Activated CD8-positive, alpha-beta memory T cell treated with anti-CD3 and anti-CD28 coated beads for 4 hours (primary cell): ENCODE data around the gene ZNF280B.
"Not testable (repeated sequence)": the region's sequence is repeated elsewhere in the genome, so short reads cannot be mapped to it uniquely, and the experiment has no call there.

Source experiments
- DNase-seq, 2 donors: peaks; one replicate each; pipeline ENCODE4 v3.0.0-alpha.2; 2020; ENCODE audit warnings: low read depth in 2 of 2

The ZNF280B gene

GRCh38 chr22:22507743-22508273 is 734 bp downstream of the ZNF280B start:
- no peak for DNase-seq

DNA sequence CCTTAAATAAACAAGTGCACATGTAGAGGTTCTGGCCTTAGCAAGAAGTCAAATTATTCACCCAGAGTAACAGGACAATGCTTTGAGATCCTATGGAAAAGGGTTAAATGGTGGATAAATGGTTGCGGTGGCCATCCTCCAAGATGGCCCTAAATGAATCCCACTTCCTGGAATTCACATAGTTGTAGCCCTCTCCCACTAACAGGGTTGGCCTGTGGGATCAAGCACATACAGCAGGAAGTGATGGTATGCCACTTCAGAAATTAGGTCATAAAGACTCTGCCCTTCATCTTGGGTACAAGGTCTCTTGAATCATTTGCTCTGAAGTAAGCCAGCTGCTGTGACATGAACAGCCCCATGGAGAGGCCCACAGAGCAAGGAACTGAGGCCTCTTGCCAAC is 1.8 kb downstream of the ZNF280B start:
- no peak for DNase-seq

DNA sequence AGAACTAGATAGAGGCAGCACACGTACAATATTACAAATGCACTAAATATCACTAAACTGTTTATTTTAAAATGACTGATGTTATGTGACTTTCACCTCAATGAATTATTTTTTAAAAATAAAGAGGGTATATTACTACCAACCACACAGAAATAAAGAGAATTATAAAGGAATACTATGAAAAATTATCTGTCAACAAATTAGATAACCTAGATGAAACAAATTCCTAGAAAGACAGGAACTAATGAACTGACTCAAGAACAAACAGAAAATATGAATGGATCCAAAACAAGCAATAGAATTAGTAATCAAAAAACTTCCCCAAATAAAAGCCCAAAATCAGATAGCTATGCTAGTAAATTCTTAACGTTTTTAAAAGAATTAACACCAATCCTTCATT is 10.3 kb downstream of the ZNF280B start:
- no peak for DNase-seq

GRCh38 chr22:22491589-22491988 is 17.0 kb downstream of the ZNF280B start:
- not testable (repeated sequence) for DNase-seq

- DNase-seq: no peak
These were observed 19.8 kb downstream of the ZNF280B start for GRCh38 chr22:22488736-22489135.

DNA sequence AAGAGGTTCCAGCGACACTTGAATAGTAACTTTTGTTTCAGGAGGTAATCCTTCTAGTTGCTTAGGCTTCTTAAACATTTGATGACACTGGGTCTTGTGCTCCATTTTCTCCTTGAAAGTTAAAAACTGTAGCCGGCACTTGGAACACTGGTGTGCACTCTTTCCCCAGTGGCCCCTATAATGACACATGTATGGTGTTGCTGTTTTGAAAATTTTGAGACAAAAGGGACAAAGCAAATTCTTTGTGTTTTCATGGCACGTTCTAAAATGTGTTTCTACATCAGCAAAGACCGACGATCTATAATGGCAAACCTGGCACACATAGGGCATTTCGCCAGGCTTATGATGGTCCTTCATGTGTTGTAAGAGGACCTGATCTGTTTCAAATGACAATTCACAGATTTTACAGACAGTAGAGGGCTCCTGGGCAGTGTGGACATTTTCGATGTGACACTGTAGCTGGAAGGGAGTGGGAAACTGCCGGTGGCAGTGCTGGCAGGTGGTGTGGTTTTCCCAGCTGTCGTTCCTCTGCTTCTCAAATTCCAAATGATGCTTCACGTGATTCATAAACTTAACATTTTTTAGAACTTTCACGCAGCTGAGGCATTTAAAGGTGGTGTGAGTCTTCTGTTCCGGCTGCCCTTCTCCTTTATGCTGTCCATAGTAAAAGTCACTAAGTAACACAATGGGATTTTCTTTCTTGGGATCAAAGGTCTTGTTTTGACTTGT is 20.5 kb downstream of the ZNF280B start:
- no peak for DNase-seq

DNA sequence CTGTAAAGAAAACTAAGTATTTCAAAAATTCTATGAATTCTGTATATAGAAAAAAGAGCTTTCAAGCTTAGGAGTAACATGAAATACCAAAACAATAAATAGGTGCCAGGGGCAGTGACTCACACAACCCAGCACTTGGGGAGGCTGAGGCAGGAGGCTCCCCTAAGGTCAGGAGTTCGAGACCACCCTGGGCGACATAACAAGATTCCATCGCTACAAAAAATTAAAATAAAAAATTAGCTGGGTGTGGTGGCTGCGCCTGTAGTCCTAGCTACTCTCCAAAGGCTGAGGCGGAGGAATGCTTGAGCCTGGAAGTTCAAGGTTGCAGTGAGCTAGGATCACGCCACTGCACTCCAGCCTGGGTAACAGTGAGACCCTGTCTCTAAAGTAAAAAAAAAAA is 21.5 kb downstream of the ZNF280B start:
- DNase-seq: no peak

DNA sequence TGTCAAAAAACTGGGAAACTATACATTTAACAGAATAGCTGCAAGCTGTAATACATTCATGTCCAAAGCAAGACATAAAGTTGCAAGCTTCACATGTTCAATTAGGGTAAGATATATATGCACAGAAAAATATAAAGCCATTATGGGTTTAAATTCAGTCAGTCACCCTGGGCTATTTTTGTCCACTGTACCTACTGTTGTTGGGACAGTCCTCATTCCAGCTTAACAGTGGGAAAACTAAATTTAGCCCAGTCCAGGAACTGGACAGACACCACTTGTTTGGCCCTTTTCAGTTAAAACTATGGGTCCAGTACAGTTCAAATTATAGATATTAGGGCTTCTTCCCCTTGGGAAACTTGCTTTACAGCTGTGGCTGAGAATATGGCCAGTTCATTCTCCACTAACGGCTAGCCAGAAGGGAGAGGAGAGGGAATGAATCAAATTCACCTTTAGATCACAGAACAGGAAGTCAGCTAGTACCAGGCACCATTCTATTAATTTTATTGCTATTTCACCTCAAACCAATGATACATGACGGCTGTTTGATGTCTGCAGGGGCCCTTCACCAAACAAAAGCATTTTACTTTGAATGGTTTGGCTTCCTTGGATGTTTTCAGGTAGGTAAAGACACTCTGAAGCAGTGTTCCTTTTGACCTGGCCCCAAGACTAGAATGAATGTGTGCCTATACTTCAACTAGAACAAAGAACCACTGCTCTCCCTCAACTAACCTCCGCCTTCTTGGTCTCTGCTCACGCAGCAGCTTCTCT is 22.2 kb downstream of the ZNF280B start:
- DNase-seq: no peak

DNA sequence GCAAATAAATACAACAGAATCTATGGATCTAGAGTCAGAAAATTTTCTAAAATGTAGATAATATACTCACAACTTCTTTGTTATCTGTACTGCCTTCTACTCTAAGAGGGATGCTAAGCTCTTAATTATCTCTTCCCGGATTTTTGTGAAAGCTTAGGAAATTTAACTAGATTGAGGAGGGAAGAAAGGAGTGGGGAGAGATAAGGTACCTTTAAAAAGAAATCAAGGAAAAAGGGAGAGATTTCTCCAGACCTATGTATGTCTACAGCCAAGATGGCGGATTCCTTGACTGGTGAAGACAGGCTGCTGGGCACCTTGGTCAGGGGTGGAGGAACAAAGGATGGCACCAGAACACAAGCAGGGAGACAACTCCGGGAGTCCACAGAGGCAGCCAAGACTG is 23.0 kb downstream of the ZNF280B start:
- no peak for DNase-seq

- no peak for DNase-seq
These were observed 24.5 kb downstream of the ZNF280B start for GRCh38 chr22:22484023-22484422.

- DNase-seq: no peak
These were observed 27.6 kb downstream of the ZNF280B start for GRCh38 chr22:22480940-22481339.

DNA sequence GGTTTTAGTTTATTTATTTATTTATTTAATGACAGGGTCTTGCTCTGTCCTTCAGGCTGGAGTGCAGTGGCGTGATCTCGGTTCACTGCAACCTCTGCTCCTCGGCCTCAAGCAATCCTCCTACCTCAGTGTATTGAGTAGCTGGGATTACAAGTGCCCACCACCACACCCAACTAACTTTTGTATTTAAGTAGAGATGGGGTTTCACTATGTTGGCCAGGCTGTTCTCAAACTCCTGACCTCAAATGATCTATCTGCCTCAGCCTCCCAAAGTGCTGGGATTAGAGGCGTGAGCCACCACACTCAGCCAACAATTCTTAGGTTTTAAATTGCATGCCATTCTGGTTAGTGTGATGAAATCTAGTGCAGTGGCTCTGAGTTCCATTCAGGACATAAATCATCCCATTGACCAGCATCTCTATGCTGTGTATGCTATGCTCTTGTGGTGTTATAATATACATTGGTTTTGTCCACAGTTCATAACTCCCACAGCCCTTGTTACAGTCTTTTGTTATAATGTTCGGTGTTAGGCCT is 28.5 kb downstream of the ZNF280B start:
- no peak for DNase-seq

GRCh38 chr22:22479116-22479515 is 29.4 kb downstream of the ZNF280B start:
- no peak for DNase-seq

- DNase-seq: no peak
These were observed 30.1 kb downstream of the ZNF280B start for GRCh38 chr22:22478470-22478869.

DNA sequence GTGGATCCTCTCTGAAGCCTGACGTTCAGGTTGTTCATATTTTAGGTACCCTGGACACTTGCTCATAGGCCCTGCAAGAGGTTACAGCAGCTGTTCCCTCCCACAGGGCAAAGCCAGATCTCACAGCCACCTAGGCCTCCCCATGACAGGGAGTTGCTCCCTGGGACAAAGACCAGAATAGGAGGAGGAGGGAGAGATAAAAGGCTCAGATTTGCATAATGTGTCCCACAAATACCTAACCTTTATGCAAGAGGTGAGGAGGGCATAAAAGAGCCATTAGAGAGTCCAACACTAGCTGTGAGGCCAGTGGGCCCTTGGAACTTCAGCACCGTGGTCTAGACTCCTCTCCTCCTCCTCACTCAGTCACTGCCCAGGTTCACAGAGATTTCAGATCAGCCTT is 33.8 kb downstream of the ZNF280B start:
- DNase-seq: no peak

DNA sequence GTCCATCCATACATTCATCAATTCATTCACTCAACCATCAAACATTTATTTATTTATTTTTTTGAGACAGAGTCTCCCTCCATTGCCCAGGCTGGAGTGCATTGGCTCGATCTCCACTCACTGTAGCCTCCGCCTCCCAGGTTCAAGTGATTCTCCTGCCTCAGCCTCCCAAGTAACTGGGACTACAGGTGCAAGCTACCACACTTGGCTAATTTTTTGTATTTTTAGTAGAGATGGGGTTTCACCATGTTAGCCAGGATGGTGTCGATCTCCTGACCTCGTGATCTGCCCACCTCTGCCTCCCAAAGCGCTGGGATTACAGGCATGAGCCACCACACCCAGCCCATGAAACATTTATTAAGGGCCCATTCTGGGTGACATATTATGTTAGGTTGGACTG is 37.4 kb downstream of the ZNF280B start:
- DNase-seq: not testable (repeated sequence)

GRCh38 chr22:22469527-22469926 is 39.0 kb downstream of the ZNF280B start:
- DNase-seq: no peak

DNA sequence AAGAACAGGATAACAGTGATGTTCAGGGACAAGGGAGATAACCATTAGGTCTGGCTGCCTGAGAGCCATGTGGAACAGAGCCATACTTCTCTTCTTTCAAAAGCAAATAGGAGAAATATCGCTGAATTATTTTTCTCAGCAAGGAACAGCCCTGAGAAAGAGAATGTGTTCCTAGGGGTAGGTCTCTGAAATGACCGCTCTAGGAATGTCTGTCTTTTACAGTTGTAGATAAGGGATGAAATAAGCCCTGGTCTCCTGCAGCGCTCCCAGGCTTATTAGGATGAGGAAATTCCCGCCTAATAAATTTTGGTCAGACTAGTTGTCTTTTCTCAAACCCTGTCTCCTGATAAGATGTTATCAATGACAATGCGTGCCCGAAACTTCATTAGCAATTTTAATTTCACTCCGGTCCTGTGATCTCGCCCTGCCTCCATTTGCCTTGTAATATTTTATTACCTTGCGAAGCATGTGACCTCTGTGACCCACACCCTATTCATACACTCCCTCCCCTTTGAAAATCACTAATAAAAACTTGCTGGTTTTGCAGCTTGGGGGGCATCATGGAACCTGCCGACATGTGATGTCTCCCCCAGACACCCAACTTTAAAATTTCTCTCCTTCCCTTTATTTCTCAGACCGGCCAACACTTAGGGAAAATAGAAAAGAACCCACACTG is 39.6 kb downstream of the ZNF280B start:
- not testable (repeated sequence) for DNase-seq

- no peak for DNase-seq
These were observed 41.4 kb downstream of the ZNF280B start for GRCh38 chr22:22467112-22467511.

GRCh38 chr22:22465782-22466181 is 42.8 kb downstream of the ZNF280B start:
- no peak for DNase-seq

- no peak for DNase-seq
These were observed 43.4 kb downstream of the ZNF280B start for GRCh38 chr22:22465094-22465602.

GRCh38 chr22:22464541-22465054 is 43.9 kb downstream of the ZNF280B start:
- no peak for DNase-seq
